CD4-positive, alpha-beta T cell (primary cell): ENCODE measurements around the gene SH3BGRL2. TPM values are rescaled to one million over a fixed set of nuclear protein-coding genes. Genes with fewer than 3 reads are reported as not detected.
"Not testable (repeated sequence)": the region's sequence is repeated elsewhere in the genome, so short reads cannot be mapped to it uniquely, and the experiment has no call there.

Experiments used
- ATAC-seq: fragments of 200-7000 bp; cut with Tn5 transposase; one replicate; pipeline ENCODE4 v1.10.0; 2022; ENCODE audit warnings: mild to moderate bottlenecking; ENCODE audit not compliant: poor library complexity
- CTCF ChIA-PET: fragments of 350-600 bp; sonication (Branson Sonifier 250); formaldehyde crosslinking; loops from one replicate; lab custom pipeline; 2021; ENCODE audit warnings: antibody characterized with exemption, inconsistent platforms; lab: Charles Lee
- POLR2A ChIA-PET: fragments of 350-600 bp; sonication (Branson Sonifier 250); formaldehyde crosslinking; loops from one replicate; lab custom pipeline; 2021; ENCODE audit warnings: antibody characterized with exemption, inconsistent platforms; lab: Charles Lee
- DNase-seq, 14 experiments: peaks; one replicate each; pipeline ENCODE4 v3.0.0-alpha.2; 2013 to 2020; ENCODE audit warnings: mixed read lengths in 2 of 14
- H3K27ac ChIP-seq, 2 donors: one replicate each; pipeline versions ENCODE4 v1.5.1 to v1.7.0; 2013; ENCODE audit warnings: low read length in 2 of 2, low read depth in 1 of 2, mild to moderate bottlenecking in 1 of 2
- H3K27me3 ChIP-seq, 2 experiments: 1 replicate in 1 of 2; 2 replicates in 1 of 2; pipeline versions ENCODE4 v1.6.1 to v1.7.0; 2013; ENCODE audit warnings: low read length in 2 of 2, control low read depth in 1 of 2, mild to moderate bottlenecking in 1 of 2, moderate library complexity in 1 of 2; ENCODE audit not compliant: insufficient read depth in 2 of 2, control insufficient read depth in 1 of 2
- H3K36me3 ChIP-seq: one replicate; pipeline ENCODE4 v1.6.1; 2013; ENCODE audit warnings: low read length, control low read depth; ENCODE audit not compliant: insufficient read depth
- H3K4me1 ChIP-seq: one replicate; pipeline ENCODE4 v1.6.1; 2013; ENCODE audit warnings: low read length, control low read depth; ENCODE audit not compliant: insufficient read depth
- H3K4me3 ChIP-seq: one replicate; pipeline ENCODE4 v1.5.1; 2013; ENCODE audit warnings: mild to moderate bottlenecking, low read length, moderate library complexity
- H3K9me3 ChIP-seq, 2 experiments: 1 replicate in 1 of 2; 2 replicates in 1 of 2; pipeline versions ENCODE4 v1.6.1 to v1.7.0; 2013; ENCODE audit warnings: low read length in 2 of 2, mild to moderate bottlenecking in 2 of 2, control low read depth in 1 of 2, moderate library complexity in 1 of 2; ENCODE audit not compliant: control insufficient read depth in 1 of 2, insufficient read depth in 1 of 2
- H3K27ac Mint-ChIP-seq: one replicate; pipeline ENCODE4 v1.8.0; 2020; ENCODE audit warnings: mixed read lengths
- H3K27me3 Mint-ChIP-seq: one replicate; pipeline ENCODE4 v1.8.0; 2021; ENCODE audit warnings: mixed read lengths
- H3K36me3 Mint-ChIP-seq: one replicate; pipeline ENCODE4 v1.8.0; 2021; ENCODE audit warnings: low read depth, mixed read lengths
- H3K4me1 Mint-ChIP-seq: one replicate; pipeline ENCODE4 v1.8.0; 2021; ENCODE audit warnings: low read depth, mixed read lengths
- H3K4me3 Mint-ChIP-seq: one replicate; pipeline ENCODE4 v1.8.0; 2020; ENCODE audit warnings: mild to moderate bottlenecking, mixed read lengths
- H3K9me3 Mint-ChIP-seq: one replicate; pipeline ENCODE4 v1.8.0; 2020; ENCODE audit warnings: mixed read lengths
- intact Hi-C, 2 experiments: fragments of 100-400 bp; cut with DNase I in 1 of 2; cut with micrococcal nuclease in 1 of 2; formaldehyde crosslinking; loops; one replicate each; pipeline versions ENCODE4 v1.15.1 to v1.9.0; 2023 to 2025; cut with DNase I, micrococcal nuclease
- total RNA-seq, 174 experiments: library from RNA in 2 of 174; stranded (reverse) in 2 of 174; gene quantifications; one replicate each; pipeline ENCODE4 v1.2.3 and lab custom pipeline; 2021 to 2026
- TF ChIP-seq, protein P1 (sequence below): fragments of 200-600 bp; IDR thresholded peaks from one replicate; pipeline ENCODE4 v1.8.0; 2022; ENCODE audit warnings: antibody characterized with exemption, mild to moderate bottlenecking

Gene SH3BGRL2
- total RNA-seq, 2 experiments from 2014 or later, result 0.25 to 0.38 TPM

DNA sequence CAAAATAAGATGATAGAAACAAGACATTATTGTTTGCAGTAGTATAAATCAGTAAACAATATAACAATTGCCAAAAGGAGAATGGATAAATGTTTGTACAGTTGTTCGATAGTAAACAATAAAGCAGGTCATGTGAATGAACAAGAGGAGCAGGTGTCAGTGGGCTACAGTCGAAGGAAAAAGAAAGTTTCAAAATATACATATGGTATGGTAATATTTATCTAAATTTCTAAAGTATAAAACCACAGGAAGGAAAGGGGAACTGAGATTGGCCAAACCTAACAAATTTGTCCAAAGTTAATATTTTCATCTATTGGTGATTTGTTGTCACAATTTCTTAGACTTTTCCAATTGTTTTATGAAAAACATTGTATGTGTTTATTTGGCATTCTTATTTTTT is 110.9 kb downstream of the SH3BGRL2 start:
- H3K9me3 Mint-ChIP-seq, result peaks cover 13% of the 10 kb centered on the region
- no peaks in the 10 kb centered on the region for H3K36me3 Mint-ChIP-seq
- DNase-seq (no peak), ATAC-seq (no peak)
- TF ChIP-seq, protein P1, sequence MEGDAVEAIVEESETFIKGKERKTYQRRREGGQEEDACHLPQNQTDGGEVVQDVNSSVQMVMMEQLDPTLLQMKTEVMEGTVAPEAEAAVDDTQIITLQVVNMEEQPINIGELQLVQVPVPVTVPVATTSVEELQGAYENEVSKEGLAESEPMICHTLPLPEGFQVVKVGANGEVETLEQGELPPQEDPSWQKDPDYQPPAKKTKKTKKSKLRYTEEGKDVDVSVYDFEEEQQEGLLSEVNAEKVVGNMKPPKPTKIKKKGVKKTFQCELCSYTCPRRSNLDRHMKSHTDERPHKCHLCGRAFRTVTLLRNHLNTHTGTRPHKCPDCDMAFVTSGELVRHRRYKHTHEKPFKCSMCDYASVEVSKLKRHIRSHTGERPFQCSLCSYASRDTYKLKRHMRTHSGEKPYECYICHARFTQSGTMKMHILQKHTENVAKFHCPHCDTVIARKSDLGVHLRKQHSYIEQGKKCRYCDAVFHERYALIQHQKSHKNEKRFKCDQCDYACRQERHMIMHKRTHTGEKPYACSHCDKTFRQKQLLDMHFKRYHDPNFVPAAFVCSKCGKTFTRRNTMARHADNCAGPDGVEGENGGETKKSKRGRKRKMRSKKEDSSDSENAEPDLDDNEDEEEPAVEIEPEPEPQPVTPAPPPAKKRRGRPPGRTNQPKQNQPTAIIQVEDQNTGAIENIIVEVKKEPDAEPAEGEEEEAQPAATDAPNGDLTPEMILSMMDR, result no peak
- H3K4me3 Mint-ChIP-seq, result no peak overlapping the region
- H3K27me3 Mint-ChIP-seq, result no peaks in the 10 kb centered on the region
- Histone ChIP-seq H3K4me1 (no peaks in the 10 kb centered on the region), H3K9me3 (no peaks in the 10 kb centered on the region), H3K36me3 (no peaks in the 10 kb centered on the region), H3K27ac (no peak overlapping the region), H3K4me3 (no peak overlapping the region), H3K27me3 (no peaks in the 10 kb centered on the region)
- POLR2A ChIA-PET, result no interaction called here
- intact Hi-C loops, result no loop called here
- CTCF ChIA-PET, result no interaction called here
- H3K27ac Mint-ChIP-seq, result no peak overlapping the region
- H3K4me1 Mint-ChIP-seq, result no peaks in the 10 kb centered on the region

DNA sequence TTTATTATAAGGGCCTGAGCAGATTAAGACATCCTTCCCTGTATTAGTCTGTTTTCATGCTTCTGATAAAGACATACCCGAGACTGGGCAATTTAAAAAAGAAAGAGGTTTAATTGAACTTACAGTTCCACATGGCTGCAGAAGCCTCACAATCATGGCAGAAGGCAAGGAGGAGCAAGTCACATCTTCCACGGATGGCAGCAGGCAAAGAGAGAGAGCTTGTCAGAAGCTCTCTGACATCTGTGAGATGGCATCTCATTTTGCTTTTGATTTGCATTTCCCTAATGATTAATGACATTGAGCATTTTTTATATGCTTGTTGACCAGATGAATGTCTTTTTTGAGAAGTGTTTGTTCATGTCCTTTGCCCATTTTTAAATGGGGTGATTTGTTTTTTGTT is 114.2 kb downstream of the SH3BGRL2 start:
- H3K9me3 Mint-ChIP-seq, result peaks cover 13% of the 10 kb centered on the region
- H3K4me1 Mint-ChIP-seq, intact Hi-C loops, DNase-seq, H3K4me3 Mint-ChIP-seq, H3K36me3 Mint-ChIP-seq, CTCF ChIA-PET, H3K27me3 ChIP-seq, H3K9me3 ChIP-seq, H3K36me3 ChIP-seq, POLR2A ChIA-PET, H3K27ac Mint-ChIP-seq, ATAC-seq, H3K4me3 ChIP-seq, H3K27ac ChIP-seq, H3K4me1 ChIP-seq: not testable (repeated sequence)
- H3K27me3 Mint-ChIP-seq, result peaks cover 22% of the 10 kb centered on the region

DNA sequence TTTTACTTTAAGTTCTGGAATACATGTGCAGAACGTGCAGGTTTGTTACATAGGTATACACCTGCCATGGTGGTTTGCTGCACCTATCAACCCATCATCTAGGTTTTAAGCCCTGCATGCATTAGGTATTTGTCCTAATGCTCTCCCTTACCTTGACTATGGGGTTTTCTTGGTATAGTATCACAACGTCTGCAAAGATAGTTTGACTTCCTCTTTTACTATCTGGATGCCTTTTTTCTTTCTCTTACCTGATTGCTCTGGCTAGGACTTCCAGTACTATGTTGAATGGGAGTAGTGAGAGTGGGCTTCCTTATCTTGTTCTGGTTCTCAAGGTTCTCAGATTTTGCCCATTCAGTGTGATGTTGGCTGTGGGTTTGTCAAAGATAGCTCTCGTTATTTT is 115.2 kb downstream of the SH3BGRL2 start:
- intact Hi-C loops, H3K9me3 ChIP-seq, H3K4me3 Mint-ChIP-seq, DNase-seq, H3K27ac Mint-ChIP-seq, H3K27ac ChIP-seq, ATAC-seq, H3K36me3 ChIP-seq, H3K27me3 ChIP-seq, POLR2A ChIA-PET, CTCF ChIA-PET, H3K4me1 Mint-ChIP-seq, H3K4me3 ChIP-seq, H3K4me1 ChIP-seq, H3K36me3 Mint-ChIP-seq: not testable (repeated sequence)
- H3K9me3 Mint-ChIP-seq, result peaks cover 11% of the 10 kb centered on the region
- H3K27me3 Mint-ChIP-seq, result peaks cover 29% of the 10 kb centered on the region

DNA sequence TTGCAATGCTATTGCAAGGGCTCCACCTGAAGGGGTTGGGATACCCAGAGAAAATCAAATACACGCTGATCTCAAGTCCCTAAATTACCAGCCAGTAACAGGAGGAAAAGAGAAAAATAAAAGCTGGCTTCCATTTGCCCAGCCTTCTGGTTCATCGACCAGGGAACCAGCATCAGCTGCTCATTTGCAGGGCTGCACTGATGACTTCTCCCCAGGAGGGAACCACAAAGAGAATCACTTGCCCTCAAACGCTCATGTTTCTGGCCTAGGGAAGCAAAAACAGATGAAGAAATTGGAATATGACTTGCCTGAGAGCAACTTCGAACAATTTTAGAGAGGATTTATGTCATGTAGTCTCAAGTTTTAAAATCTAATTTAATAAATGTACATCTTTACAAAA is 119.7 kb downstream of the SH3BGRL2 start:
- H3K4me3 ChIP-seq, result no peak overlapping the region
- ATAC-seq (no peak), DNase-seq (no peak)
- no peaks in the 10 kb centered on the region for H3K4me1 ChIP-seq
- no peaks in the 10 kb centered on the region for H3K36me3 ChIP-seq
- peaks cover 57% of the 10 kb centered on the region for H3K27me3 Mint-ChIP-seq
- H3K27ac ChIP-seq, result no peak overlapping the region
- H3K9me3 Mint-ChIP-seq, result peaks cover 5% of the 10 kb centered on the region
- H3K4me3 Mint-ChIP-seq, result no peak overlapping the region
- H3K27me3 ChIP-seq, result peaks cover 0 to 16% of the 10 kb centered on the region in 2 experiments
- ChIA-PET CTCF (no interaction called here), POLR2A (no interaction called here)
- no peaks in the 10 kb centered on the region for H3K36me3 Mint-ChIP-seq
- H3K27ac Mint-ChIP-seq, result no peak overlapping the region
- TF ChIP-seq, protein P1, result no peak
- no peaks in the 10 kb centered on the region for H3K9me3 ChIP-seq
- no peaks in the 10 kb centered on the region for H3K4me1 Mint-ChIP-seq
- intact Hi-C loops, result no loop called here

Other genes with a start within 250 kb of the SH3BGRL2 start
- not detected for gene LCA5, start 93.9 kb upstream of the SH3BGRL2 start, total RNA-seq